Retina (tissue), 1 donor: ENCODE results near the gene NIPAL1.
"Not testable (repeated sequence)": the region's sequence is repeated elsewhere in the genome, so short reads cannot be mapped to it uniquely, and the experiment has no call there.

Experiments
- DNase-seq: peaks from one replicate; pipeline ENCODE4 v3.0.0-alpha.2; 2016

The NIPAL1 gene

DNA sequence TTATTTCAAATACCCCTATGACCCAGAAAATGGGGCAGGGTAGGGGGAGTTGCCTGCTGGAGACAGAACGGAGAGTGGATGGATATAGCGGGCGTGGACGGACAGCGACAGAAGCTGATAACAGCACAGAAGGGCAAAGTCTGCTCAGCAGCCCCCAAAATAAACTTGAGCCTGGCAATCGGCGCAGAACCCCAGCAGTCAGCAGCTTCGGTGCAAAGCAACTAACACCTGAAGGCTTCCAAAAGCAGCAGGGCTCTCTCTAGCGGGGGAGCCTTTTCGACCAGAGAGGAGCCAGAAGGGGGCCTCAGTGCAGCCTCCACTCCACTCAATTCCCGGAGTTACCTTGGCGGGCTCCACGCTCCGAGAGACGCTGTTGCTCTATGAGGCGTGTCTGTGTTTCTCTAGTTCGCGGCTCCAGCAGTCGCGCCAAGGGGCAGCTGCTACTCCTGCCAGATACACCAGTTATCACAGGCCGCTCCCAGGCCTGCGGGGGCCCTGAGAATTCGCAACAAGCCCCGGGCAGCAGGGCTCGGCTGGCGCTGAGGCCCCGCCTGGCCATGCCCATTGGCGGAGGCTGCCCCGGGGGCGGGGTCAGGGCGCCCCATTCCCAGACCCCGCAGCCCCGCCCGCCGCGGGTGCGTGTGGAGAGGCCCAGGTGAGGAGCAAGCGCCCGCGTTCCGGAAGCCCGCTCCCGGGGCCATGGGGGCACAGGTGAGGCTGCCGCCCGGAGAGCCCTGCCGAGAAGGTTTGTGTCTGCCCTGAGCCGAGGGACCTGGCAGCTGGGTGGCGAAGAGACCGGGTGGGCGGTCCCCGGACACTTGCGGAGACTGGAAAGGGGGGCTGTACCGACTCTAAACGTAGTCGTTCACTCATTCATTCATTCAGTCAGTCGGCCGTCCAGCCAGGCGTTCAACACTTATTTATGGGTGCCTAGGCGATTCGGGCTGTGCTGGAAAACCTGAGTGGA is at the start of gene NIPAL1, which contains the start of gene CNGA1:
Gene NIPAL1, plus strand, starts transcription at position 632 of the 967 bp plus-strand sequence. Its CDS starts 68 bp downstream, at position 700.
Gene CNGA1, minus strand, starts transcription at position 541 of the 967 bp plus-strand sequence. CDS start 63,992 bp downstream, outside the sequence.
- peak; percentile 90 for DNase-seq

DNA sequence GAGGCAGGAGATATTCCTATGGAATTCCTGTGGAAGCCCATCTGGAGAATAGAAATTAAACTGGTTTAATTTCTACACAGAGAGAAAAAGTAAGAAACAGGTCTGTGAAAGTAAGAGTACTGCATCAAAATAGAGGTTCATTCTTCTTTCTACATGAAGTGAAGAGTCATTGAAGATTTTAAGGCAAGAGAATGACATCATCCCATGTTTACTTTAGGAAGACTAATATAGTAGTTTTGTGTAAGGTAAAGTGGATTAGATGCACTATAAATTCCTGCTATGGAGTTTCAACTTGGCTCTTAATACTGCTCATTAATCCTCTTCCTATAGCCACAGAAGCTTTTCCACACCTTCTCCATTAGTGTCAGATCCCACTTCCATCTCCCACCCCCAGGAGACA is 47.7 kb upstream of the NIPAL1 start:
- no peak for DNase-seq

DNA sequence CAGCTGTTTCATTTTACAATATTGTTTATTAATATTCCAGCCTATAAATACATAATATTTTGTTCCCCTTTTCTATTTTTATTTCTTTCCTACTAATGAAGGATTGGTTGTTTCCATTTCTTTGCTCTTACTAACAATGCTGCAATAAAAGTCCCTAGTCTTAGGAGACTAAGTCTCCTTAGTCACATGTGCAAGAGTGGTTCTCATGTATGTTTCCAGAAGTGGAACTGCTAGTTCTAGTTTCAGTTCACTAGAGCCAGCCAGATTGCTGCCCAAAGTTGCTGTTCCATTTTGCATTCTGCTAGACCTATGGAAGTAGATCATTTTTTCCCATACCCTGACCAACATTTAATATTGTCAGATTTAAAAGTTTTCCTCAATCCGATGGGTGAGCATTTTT is 44.4 kb upstream of the NIPAL1 start:
- no peak for DNase-seq

DNA sequence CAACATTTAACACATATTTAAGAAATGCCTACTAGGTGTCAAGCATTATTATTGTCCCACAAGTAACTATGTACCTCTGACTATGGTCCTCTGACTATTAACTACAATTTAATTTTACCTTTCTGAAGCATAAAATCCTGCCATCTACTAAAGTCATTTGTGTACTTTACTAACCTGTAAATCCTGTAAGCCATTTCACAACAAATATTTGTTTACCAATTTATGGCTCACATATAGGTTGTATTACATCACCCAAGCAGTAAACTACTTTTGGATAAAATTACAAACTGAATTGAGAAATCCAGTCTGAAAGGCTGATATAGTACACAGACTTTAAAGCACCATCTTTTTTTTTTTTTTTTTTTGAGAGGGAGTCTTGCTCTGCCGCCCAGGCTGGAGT is 43.9 kb upstream of the NIPAL1 start:
- no peak for DNase-seq

DNA sequence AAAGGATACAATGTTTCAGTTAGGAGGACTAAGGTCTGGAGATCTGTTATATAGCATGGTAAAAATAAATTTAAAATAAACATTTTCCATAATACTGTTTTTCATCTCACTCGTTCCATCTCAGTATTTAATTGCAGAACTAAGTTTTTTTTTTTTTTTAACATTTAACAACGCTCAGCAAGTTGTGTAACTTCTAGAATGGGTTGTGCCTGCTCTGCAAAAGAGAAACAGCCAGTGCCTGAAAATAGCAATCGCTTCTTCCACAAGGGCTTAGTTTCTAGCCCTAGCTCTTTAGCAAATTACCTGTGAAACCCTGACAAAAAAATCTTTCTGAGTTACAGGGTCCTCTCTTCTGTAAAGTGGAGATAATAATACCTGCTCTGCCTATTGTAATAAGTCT is 42.0 kb upstream of the NIPAL1 start:
- DNase-seq, result no peak

DNA sequence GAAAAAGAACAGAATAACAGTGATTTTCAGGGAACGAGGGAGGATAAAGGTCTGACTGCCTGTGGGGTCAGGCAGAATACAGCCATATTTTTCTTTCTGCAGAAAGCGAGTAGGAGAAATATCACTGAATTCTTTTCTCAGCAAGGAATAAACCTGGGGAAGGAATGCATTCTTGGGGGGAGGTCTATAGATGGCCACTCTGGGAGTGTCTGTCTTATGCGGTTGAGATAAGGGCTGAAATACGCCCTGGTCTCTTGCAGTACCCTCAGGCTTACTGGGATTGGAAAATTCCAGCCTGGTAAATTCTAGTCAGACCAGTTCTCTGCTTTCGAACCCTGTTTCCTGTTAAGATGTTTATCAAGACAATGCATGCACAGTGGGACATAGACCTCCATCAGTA is 26.4 kb upstream of the NIPAL1 start:
- DNase-seq, result no peak

DNA sequence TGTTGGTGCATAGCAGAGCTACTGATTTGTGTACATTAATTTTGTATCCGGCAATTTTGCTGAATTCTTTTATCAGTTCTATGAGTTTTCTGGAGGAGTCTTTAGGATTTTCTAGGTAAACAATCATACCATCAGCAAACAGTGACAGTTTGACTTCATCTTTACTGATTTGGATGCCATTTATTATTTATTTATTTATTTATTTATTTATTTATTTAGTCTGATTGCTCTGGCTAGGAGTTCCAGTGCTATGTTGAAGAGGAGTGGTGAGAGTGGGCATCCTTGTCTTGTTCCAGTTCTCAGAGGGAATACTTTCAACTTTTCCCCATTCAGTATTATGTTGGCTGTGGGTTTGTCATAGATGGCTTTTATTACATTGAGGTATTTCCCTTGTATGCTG is 24.1 kb upstream of the NIPAL1 start:
- not testable (repeated sequence) for DNase-seq

DNA sequence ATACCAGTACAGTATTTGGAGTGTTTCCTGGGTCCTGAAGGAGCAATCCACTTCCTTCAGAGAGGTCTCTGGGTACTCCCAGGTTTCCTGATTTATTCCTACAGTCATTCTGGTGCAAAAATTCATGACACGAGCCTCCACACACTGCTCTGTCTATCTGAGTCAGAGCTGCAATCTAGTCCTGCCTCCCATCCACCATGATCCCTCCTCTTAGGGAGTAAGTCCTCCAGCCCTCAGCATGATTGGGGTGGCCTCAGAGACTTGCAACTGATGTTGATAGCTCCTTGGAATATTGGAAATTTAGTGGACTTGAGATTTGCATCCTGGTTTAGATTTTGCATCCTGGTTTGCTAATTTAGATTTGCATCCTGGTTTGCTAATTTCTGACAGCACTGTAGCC is 20.6 kb upstream of the NIPAL1 start:
- DNase-seq, result no peak

DNA sequence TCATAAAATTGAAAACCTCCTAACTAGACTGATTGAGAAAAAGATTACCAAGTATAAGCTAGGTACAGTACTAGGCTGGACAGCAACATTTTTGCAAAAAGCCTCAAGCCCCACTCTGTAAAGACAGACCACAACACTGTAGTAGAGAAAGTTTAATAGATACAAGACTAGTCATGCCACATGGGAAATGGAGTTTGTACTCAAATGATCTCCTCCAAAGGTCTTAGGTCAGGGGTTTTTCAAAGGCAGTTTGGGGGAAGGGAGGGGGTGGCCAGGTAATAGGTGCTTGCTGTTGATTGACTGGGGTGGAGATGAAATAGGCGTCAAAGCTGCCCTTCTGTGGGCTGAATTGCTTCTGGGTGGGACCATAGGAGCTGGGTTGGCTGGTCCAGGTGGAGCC is 14.3 kb upstream of the NIPAL1 start:
- no peak for DNase-seq

DNA sequence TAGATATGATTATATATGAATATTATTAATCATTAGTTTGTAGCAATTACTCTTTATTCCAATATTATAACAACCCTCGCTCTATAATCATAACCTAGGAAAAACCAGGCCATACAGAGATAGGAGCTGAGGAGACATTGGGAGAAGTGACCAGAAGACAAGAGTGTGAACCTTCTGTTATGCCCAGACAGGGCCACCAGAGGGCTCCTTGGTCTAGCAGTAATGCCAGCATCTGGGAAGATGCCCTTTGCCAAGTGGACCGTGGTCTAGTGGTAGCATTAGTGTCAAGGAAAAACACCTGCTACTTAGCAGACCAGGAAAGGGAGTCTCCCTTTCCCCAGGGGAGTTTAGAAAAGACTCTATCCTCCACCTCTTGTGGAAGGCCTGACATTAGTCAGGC is 13.0 kb upstream of the NIPAL1 start:
- not testable (repeated sequence) for DNase-seq

DNA sequence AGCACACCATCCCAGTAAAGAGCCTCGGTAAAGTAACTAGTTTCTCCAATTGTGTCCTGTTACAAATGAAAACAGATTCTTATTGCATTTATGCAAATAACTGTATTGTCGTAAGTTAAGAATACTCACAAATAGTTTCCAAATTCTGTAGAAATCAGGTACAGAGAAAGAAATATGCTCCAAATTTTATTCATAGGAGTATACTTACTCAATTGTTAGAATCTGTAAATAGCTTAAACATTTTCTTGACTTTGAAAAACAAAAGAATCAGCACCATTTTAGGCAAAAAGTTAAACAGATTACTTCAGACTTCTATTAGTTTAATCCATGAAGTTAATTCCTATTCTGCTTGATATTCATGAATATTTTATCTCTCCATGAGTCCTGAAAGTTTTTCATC is 10.8 kb upstream of the NIPAL1 start:
- no peak for DNase-seq

DNA sequence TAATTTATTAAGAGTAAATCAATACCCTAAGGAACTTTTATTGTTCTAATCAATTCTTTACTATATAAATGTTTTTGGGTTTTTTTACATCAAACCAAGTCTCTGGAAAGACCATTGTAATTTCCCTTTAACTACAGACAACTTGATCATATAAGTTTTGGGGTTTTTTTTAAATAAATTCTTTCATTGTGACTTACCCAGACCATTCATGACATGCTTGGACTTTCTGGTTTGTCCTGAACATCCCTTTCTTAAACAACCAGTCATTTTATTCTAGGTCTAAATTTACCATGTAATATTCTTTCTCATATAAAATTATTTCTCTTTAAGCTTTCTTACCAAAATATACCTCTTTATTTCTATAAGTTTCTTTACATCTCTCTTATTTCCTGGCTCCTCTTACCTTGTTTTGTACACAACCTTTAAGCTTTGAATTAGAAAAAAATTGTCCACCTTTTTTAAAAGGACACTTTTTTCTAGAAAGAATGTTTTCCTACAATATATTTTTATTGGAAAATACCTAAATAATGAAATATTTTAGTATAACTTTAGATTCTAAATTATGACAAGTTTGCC is 8.5 kb upstream of the NIPAL1 start:
- no peak for DNase-seq

DNA sequence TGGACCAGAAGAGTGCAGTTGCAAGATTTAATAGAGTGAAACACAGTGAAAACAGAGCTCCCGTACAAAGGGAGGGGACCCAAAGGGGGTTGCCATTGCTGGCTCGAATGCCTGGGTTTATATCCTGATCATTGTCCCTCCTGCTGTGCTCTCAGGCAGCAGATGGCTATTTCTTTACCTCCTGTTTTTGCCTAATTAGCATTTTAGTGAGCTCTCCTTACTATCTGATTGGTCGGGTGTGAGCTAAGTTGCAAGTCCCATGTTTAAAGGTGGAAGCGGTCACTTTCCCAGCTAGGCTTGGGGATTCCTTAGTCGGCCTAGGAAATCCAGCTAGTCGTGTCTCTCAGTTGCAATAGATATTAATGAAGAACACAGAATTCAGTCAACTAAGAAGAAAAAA is 5.7 kb upstream of the NIPAL1 start:
- DNase-seq, result not testable (repeated sequence)

DNA sequence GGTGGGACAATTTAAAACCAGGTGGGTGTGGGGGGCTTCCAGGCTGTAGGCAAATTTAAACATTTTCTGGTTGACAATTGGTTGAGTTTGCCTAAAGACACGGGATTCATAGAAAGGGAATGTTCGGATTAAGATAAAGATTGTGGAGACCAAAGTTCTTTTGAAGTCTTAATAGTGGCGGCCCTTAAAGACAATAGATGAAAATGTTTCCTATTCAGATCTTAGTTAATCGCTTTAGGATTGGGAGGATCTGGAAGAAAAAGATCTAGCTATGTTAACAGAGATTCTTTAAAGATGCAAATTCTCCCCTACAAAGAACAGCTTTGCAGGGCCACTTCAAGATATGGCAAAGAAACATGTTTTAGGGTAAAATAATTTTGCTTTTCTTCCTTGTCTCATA is 4.8 kb upstream of the NIPAL1 start:
- no peak for DNase-seq

DNA sequence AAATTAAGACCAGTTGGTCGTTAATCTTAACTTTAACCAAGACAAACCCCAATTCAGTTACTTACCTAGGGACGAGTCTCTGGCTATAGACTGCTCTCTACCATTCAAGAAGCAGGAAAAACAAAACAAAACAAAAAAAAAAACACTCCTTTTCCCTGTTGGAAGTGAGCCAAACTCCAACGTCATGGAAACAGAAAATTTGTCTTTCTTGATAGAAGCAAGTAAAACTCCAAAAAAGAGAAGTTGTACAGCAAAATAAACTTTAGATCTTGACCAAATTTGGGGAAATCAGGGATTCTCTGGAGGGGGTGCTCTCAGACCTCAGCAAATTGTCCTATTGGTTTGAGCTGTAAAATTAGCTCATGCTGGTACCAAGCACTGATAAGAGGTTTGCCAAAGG is 3.7 kb upstream of the NIPAL1 start:
- DNase-seq, result no peak

DNA sequence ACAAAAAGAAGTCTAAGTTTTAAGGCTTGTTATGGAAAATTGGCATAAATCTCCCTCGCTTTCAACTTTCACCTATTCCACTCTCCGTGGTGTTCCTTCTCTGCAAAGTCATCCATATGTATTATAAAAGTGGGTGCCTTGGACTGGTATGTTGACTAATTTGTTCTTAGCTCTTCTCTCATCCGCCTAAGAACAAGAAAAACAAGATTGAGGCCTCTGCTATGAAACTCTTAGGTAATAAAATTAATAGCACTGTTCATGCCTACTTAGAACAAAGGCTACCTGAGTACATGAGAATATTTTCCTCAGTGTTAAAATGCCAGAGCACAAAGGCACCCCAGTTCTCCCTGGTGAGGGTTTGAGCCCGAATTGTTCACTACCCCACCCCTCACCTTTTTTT is 1.4 kb upstream of the NIPAL1 start:
- DNase-seq, result no peak

DNA sequence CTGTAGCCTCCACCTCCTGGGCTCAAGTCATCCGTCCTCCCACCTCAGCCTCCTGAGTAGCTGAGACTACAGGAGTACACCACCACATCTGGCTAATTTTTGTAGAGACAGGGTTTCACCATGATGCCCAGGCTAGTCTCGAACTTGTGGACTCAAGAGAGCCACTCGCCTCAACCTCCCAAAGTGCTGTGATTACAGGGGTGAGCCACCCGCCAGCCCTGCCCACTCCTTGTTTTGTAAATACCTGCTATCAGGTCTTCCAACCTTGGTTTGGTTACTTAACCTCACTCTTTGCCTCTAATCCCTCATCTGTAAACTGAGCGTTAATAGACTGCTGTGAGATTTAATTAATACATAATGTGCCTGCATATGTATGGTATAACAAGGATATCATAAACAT is 894 bp upstream of the NIPAL1 start:
- no peak for DNase-seq

DNA sequence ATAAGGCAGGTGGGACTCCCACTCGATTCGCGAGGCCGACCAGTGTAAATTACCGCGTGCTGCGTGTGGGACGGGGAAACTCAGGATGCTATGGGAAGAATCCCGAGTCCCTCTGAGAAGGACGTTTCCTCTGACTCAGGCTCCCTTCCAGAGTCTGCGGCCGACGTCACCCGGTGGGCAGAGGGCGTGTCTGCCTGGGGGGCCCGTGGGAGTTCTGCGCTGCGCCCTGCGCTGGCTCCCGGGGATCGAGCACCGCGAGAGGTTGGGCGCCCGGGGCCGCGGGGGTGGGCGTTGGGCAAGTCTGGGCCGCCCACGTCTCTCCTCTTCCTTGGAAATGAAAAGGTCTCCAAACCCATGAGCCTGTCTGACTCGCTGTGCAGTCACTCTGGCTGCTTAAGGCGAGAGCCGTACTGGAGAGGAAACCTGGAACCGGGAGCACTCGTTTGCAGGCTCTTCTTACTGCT is 568 bp downstream of the NIPAL1 start:
- peak; percentile 64 for DNase-seq

DNA sequence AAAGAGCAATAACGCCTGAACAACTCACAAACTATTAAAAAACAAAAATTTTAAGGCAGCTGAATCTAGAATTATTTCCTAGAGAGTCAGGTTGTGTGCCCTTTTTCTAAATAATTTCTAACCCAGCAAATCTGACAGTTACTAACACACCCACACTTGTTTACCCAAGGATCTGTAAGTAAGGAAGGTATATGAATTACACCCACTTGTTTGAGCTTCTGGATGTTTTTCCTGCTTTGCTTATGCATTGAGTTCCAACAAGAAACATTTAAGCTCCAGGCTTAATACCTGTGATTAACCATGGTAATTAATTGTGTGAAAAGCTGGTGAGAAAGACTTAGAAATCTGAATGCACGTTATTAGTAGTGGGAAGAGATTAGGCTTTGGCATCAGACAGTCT is 1.5 kb downstream of the NIPAL1 start:
- no peak for DNase-seq

DNA sequence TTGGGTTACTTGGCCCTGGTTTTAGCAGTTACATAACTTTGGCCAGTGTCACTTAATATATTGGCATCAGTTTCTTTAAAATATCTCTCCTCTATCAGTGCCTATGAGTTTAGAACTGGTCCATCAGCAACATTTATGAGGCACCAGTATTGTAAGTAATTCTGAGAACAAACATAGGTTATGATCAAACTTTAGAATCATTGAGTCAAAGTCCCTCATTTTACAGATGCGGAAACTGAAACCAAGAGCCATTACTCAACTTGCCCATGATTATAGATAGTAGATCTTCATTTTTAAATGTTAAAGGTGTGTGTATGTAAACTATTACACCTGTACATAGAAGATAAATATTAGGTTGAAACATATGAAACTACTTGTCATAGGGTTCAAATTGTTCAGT is 4.5 kb downstream of the NIPAL1 start:
- DNase-seq, result no peak

DNA sequence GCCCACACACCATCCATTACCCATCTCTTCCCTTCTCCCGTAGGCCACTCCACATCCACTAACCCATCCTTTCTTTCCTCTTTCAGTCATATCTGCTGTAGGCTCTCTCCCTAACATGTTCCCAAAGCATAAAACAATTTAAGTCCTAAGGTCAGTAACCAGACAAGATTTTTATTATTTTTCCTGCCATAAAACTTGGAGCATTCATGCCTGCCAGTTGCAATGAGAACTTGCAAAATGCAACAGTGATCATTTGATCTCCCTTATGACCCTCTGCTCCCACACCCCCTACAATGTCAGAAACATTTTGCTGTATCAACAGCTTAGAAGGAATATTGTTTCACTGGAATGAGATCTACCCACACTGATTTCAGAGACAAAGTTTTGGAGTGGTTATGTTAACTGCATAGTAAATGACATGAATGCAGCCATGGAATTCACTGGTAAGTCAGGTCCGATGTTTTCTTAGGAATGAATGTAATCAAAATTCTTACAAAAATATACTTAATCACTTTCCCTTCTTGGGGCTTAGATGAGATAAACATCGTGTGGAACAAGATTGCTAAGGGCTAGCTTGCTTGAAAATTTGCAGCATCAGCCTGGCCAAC is 5.7 kb downstream of the NIPAL1 start:
- DNase-seq, result no peak

DNA sequence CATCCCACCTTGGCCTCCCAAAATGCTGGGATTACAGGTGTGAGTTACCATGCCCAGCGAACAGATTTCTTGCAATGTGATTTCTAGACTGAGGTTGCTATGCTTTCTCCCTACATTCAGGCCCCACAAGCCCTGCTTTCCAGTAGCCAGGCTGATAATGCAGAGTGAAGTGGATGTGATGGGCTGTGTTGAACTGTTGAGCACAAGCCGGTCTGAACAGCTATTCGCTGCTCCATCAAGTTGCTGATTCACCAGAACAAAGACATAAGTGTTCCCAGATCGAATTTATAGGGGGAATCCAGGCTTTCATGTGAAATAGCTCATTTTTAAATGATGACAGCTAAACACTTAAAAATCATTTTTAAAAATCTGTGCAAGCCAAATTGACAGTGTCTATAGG is 8.0 kb downstream of the NIPAL1 start:
- DNase-seq, result no peak

DNA sequence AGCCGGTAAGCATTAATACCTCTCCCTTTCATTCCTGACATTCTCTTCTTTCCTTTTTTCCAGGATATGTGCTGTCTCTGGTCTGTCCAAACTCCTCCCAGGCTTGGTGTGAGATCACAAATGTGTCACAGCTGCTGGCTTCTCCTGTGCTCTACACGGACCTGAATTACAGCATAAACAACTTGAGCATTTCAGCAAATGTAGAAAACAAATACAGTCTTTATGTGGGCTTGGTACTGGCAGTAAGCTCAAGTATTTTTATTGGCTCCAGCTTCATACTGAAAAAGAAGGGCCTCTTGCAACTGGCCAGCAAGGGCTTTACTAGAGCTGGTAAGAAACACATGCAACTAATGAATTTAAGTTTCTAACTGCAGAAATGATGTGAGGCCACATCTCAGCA is 8.4 kb downstream of the NIPAL1 start:
- no peak for DNase-seq

DNA sequence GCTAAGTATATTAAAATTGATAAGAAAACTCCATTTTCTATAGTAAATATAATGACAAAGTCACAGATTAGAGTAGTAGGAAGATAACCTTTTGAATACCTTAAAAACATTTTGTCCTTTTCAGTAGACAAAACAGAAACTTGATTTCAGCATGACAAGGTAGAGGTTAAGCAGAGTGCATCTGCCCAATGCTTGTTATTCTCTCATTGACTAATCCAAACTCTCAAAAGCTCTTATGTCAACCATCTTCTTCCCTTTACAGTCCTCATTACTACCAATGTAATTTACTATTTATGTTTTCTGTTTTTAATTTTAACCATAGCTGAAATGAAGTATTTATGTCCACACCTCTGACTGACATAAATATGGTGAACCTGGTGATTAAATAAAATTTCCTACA is 11.1 kb downstream of the NIPAL1 start:
- DNase-seq, result no peak
